Upper lobe of left lung (tissue), 6 donors: ENCODE measurements around the gene SLC18A2. TPM values are rescaled to one million over a fixed set of nuclear protein-coding genes. Genes with fewer than 3 reads are reported as not detected.
"Not testable (repeated sequence)": the region's sequence is repeated elsewhere in the genome, so short reads cannot be mapped to it uniquely, and the experiment has no call there.

Experiments used
- ATAC-seq, 2 donors: fragments of 200-7000 bp; cut with Tn5 transposase; one replicate each; pipeline ENCODE4 v1.9.1; 2022; ENCODE audit warnings: mild to moderate bottlenecking in 2 of 2, moderate library complexity in 2 of 2; ENCODE audit not compliant: low FRiP score in 2 of 2
- DNase-seq, 2 donors: peaks; one replicate each; pipeline ENCODE4 v3.0.0-alpha.2; 2019 to 2020
- H3K27ac ChIP-seq, 4 donors: fragments of 200-600 bp; sonication (generic); one replicate each; pipeline ENCODE4 v1.5.1; 2016 to 2019
- H3K27me3 ChIP-seq, 4 donors: fragments of 200-600 bp; sonication (generic); one replicate each; pipeline ENCODE4 v1.5.1; 2017 to 2019
- H3K36me3 ChIP-seq, 4 donors: fragments of 200-600 bp; sonication (generic); one replicate each; pipeline ENCODE4 v1.5.1; 2016 to 2019
- H3K4me1 ChIP-seq, 4 donors: fragments of 200-600 bp; sonication (generic); one replicate each; pipeline ENCODE4 v1.5.1; 2018 to 2019
- H3K4me3 ChIP-seq, 4 donors: fragments of 200-600 bp; sonication (generic); one replicate each; pipeline ENCODE4 v1.5.1; 2017 to 2019; ENCODE audit warnings: mild to moderate bottlenecking in 2 of 4, moderate library complexity in 1 of 4
- H3K9me3 ChIP-seq, 4 donors: fragments of 200-600 bp; sonication (generic); one replicate each; pipeline ENCODE4 v1.5.1; 2018 to 2019
- CTCF ChIP-seq, 6 experiments: fragments of 450-650 bp in 4 of 6; fragments of 200-600 bp in 2 of 6; sonication (generic) in 2 of 6; IDR thresholded peaks; one replicate each; pipeline ENCODE4 v1.5.1; 2016 to 2019; ENCODE audit warnings: antibody characterized with exemption in 6 of 6
- EP300 ChIP-seq, 4 donors: sonication (generic); formaldehyde crosslinking; IDR thresholded peaks; one replicate each; pipeline ENCODE4 v1.5.1; 2017; ENCODE audit warnings: antibody characterized with exemption in 4 of 4, control low read depth in 2 of 4
- POLR2A ChIP-seq, 4 donors: fragments of 450-650 bp; IDR thresholded peaks; one replicate each; pipeline ENCODE4 v1.5.1; 2016 to 2017; ENCODE audit warnings: antibody characterized with exemption in 4 of 4, mild to moderate bottlenecking in 2 of 4
- POLR2AphosphoS5 ChIP-seq, 2 donors: sonication (generic); formaldehyde crosslinking; IDR thresholded peaks; one replicate each; pipeline ENCODE4 v1.5.1; 2017; ENCODE audit warnings: antibody characterized with exemption in 2 of 2
- WGBS, 2 donors: methylation state at CpG; one replicate each; pipeline ENCODE4 v1.1.5; 2017 to 2018; 5-methylcytosine and 5-hydroxymethylcytosine counted together
- total RNA-seq, 6 donors: library from RNA; depleted of rRNA in 4 of 6; stranded (reverse); fragments of >200 nt in 4 of 6; gene quantifications; one replicate each; pipeline versions ENCODE4 v1.1.0 to v1.2.1, GENCODE V29; 2016 to 2021
- donor health status: DM: no; HTN: no; CAD: no; lungs with moderate emphysema.
- donor health status: DM: no; HTN: yes; CAD: no; lungs with severe emphysema.

Gene SLC18A2
- total RNA-seq, 6 donors from 2014 or later = 0.20 to 5.9 (median 2.8) TPM

- Histone ChIP-seq H3K36me3 (no peaks in the 10 kb centered on the region), H3K4me3 (no peak overlapping the region), H3K27me3 (peaks cover 0 to 4% (median 0%) of the 10 kb centered on the region in 4 donors), H3K4me1 (no peaks in the 10 kb centered on the region), H3K9me3 (no peaks in the 10 kb centered on the region), H3K27ac (no peak overlapping the region)
- no peak for ATAC-seq
- 81 to 93% methylated on average over 3 of the region's 3 CpGs for WGBS, 2 donors
- TF ChIP-seq EP300 (IDR thresholded peaks at IDR 0.05) = no peak
- TF ChIP-seq POLR2A (IDR thresholded peaks at IDR 0.05) = no peak
- no peak for TF ChIP-seq CTCF (IDR thresholded peaks at IDR 0.05)
- TF ChIP-seq POLR2AphosphoS5 (IDR thresholded peaks at IDR 0.05) = no peak
- DNase-seq = no peak
Measured at GRCh38 chr10:117224881-117225280, 16.0 kb upstream of the SLC18A2 start.

- 19 to 27% methylated on average over 10 of the region's 10 CpGs for WGBS, 2 donors
- TF ChIP-seq CTCF (IDR thresholded peaks at IDR 0.05) (peak in 2 of 6 experiments; percentile 15 to 20), POLR2A (IDR thresholded peaks at IDR 0.05) (no peak)
- ATAC-seq = peak in 1 of 2 donors; percentile 40
- H3K4me1 ChIP-seq = no peaks in the 10 kb centered on the region
- no peak overlapping the region for H3K27ac ChIP-seq
- DNase-seq = peak in 1 of 2 donors; percentile 39
- H3K9me3 ChIP-seq = no peaks in the 10 kb centered on the region
- H3K36me3 ChIP-seq = no peaks in the 10 kb centered on the region
- peaks cover 0 to 4% (median 0%) of the 10 kb centered on the region in 4 donors for H3K27me3 ChIP-seq
- H3K4me3 ChIP-seq = no peak overlapping the region
Measured at GRCh38 chr10:117226813-117227451, 14.0 kb upstream of the SLC18A2 start.

GRCh38 chr10:117228210-117228609 is 12.7 kb upstream of the SLC18A2 start:
- no peak for TF ChIP-seq POLR2AphosphoS5 (IDR thresholded peaks at IDR 0.05)
- TF ChIP-seq CTCF (IDR thresholded peaks at IDR 0.05) = no peak
- no peak for TF ChIP-seq EP300 (IDR thresholded peaks at IDR 0.05)
- TF ChIP-seq POLR2A (IDR thresholded peaks at IDR 0.05) = no peak
- Histone ChIP-seq H3K27ac (no peak overlapping the region), H3K4me1 (no peaks in the 10 kb centered on the region), H3K9me3 (no peaks in the 10 kb centered on the region), H3K27me3 (peaks cover 0 to 4% (median 0%) of the 10 kb centered on the region in 4 donors), H3K36me3 (no peaks in the 10 kb centered on the region), H3K4me3 (no peak overlapping the region)
- ATAC-seq = no peak
- no peak for DNase-seq

GRCh38 chr10:117230107-117230506 is 10.8 kb upstream of the SLC18A2 start:
- H3K36me3 ChIP-seq, DNase-seq, H3K27me3 ChIP-seq, H3K4me1 ChIP-seq, H3K4me3 ChIP-seq, H3K27ac ChIP-seq, H3K9me3 ChIP-seq, ATAC-seq: not testable (repeated sequence)
- 91 to 95% methylated on average over 4 of the region's 4 CpGs for WGBS, 2 donors

- ATAC-seq (peak in 1 of 2 donors; percentile 30), DNase-seq (peak in 1 of 2 donors; percentile 35)
- no peaks in the 10 kb centered on the region for H3K9me3 ChIP-seq
- peaks cover 0 to 20% (median 12%) of the 10 kb centered on the region in 4 donors for H3K27me3 ChIP-seq
- WGBS, 2 donors = 72% methylated on average over 5 of the region's 5 CpGs
- no peak overlapping the region for H3K4me3 ChIP-seq
- H3K4me1 ChIP-seq = peaks cover 10 to 17% (median 12%) of the 10 kb centered on the region in 4 donors
- TF ChIP-seq POLR2A (IDR thresholded peaks at IDR 0.05) (no peak), POLR2AphosphoS5 (IDR thresholded peaks at IDR 0.05) (no peak), EP300 (IDR thresholded peaks at IDR 0.05) (no peak)
- no peaks in the 10 kb centered on the region for H3K36me3 ChIP-seq
- H3K27ac ChIP-seq = no peak overlapping the region
Measured at GRCh38 chr10:117237401-117237991, 3.4 kb upstream of the SLC18A2 start.

- H3K36me3 ChIP-seq = no peaks in the 10 kb centered on the region
- no peak overlapping the region for H3K4me3 ChIP-seq
- TF ChIP-seq POLR2A (IDR thresholded peaks at IDR 0.05) (no peak), EP300 (IDR thresholded peaks at IDR 0.05) (no peak), POLR2AphosphoS5 (IDR thresholded peaks at IDR 0.05) (no peak), CTCF (IDR thresholded peaks at IDR 0.05) (no peak)
- H3K9me3 ChIP-seq = no peaks in the 10 kb centered on the region
- ATAC-seq = no peak
- H3K4me1 ChIP-seq = peaks cover 10 to 17% (median 12%) of the 10 kb centered on the region in 4 donors
- H3K27me3 ChIP-seq = peaks cover 0 to 20% (median 12%) of the 10 kb centered on the region in 4 donors
- no peak for DNase-seq
- WGBS, 2 donors = 84 to 87% methylated on average over 8 of the region's 8 CpGs
- H3K27ac ChIP-seq = no peak overlapping the region
Measured at GRCh38 chr10:117239051-117239450, 1.9 kb upstream of the SLC18A2 start.
